HCT116 (cell line): Measurements from ENCODE around the gene TTC12. TPM values are rescaled to one million over a fixed set of nuclear protein-coding genes. Genes with fewer than 3 reads are reported as not detected.

ENCODE experiments used
- ATAC-seq: fragments of 200-7000 bp; cut with Tn5 transposase; 2 replicates; pipeline ENCODE4 v1.9.1; 2020; ENCODE audit warnings: mild to moderate bottlenecking, moderate library complexity
- BruUV-seq: library from RNA; stranded (reverse); fragments of 400-500 nt; replicated peaks from 2 replicates; lab custom pipeline; 2021; lab: Mats Ljungman, UMichigan
- CTCF ChIA-PET: fragments of 300-600 bp; sonication (Branson Sonifier 250); formaldehyde crosslinking; loops from one replicate; lab custom pipeline; 2021; ENCODE audit warnings: antibody characterized with exemption; lab: Charles Lee
- POLR2A ChIA-PET: fragments of 300-600, 350-600 bp; sonication (Branson Sonifier 250); formaldehyde crosslinking; loops from one replicate; lab custom pipeline; 2021; ENCODE audit warnings: antibody characterized with exemption; lab: Charles Lee
- RAD21 ChIA-PET, 2 experiments: fragments of 300-600 bp; sonication (Branson Sonifier 250); formaldehyde crosslinking; loops; one replicate each; lab custom pipeline; 2023; ENCODE audit warnings: low total read pairs in 2 of 2; ENCODE audit not compliant: uncharacterized antibody in 2 of 2, unreplicated experiment in 2 of 2, low non-redundant PET in 1 of 2; lab: Charles Lee
- DNase-seq: peaks from one replicate; pipeline ENCODE4 v3.0.0-alpha.2; 2010; ENCODE audit warnings: low read depth, low spot score
- H2AFZ ChIP-seq: fragments of 200-600 bp; shearing (Covaris generic), sonication (generic); 2 replicates; pipeline ENCODE4 v1.6.1; 2017; ENCODE audit warnings: low read depth, mixed run types, mixed read lengths, antibody characterized with exemption, low read length; ENCODE audit not compliant: poor library complexity, severe bottlenecking
- H3K27ac ChIP-seq: 2 replicates; pipeline ENCODE4 v1.5.1; 2012; ENCODE audit warnings: low read depth, low read length
- H3K27me3 ChIP-seq: fragments of 200-600 bp; sonication (generic); 2 replicates; pipeline ENCODE4 v1.6.1; 2016; ENCODE audit warnings: mixed run types, low read length, mixed read lengths; ENCODE audit not compliant: insufficient read depth
- H3K36me3 ChIP-seq, 2 experiments: fragments of 200-500 bp in 1 of 2; fragments of 200-600 bp in 1 of 2; sonication (Bioruptor generic) in 1 of 2; sonication (generic) in 1 of 2; 2 replicates each; pipeline versions ENCODE4 v1.5.1 to v1.6.1; 2014 to 2016; ENCODE audit warnings: low read length in 2 of 2, inconsistent platforms in 1 of 2, mixed read lengths in 1 of 2, mixed run types in 1 of 2; ENCODE audit not compliant: insufficient read depth in 2 of 2, control insufficient read depth in 1 of 2
- H3K4me1 ChIP-seq, 2 experiments: fragments of 200-600 bp in 1 of 2; sonication (generic) in 1 of 2; 2 replicates each; pipeline versions ENCODE4 v1.5.1 to v1.6.1; 2012 to 2017; ENCODE audit warnings: low read length in 2 of 2, inconsistent platforms in 1 of 2, mild to moderate bottlenecking in 1 of 2, mixed read lengths in 1 of 2, mixed run types in 1 of 2, moderate library complexity in 1 of 2; ENCODE audit not compliant: insufficient read depth in 2 of 2, control insufficient read depth in 1 of 2
- H3K4me2 ChIP-seq: fragments of 200-600 bp; sonication (generic); 2 replicates; pipeline ENCODE4 v1.6.1; 2017; ENCODE audit warnings: mixed run types, low read length, mixed read lengths
- H3K4me3 ChIP-seq, 2 experiments: fragments of 200-600 bp in 1 of 2; sonication (generic) in 1 of 2; replicated peaks in 1 of 2; 2 replicates each; pipeline ENCODE4 v1.5.1; 2011 to 2016; ENCODE audit warnings: low read length in 2 of 2, control low read depth in 1 of 2, low read depth in 1 of 2, mild to moderate bottlenecking in 1 of 2, mixed read lengths in 1 of 2, mixed run types in 1 of 2
- H3K79me2 ChIP-seq: fragments of 200-600 bp; sonication (generic); 2 replicates; pipeline ENCODE4 v1.6.1; 2017; ENCODE audit warnings: mild to moderate bottlenecking, mixed run types, low read length, moderate library complexity, mixed read lengths; ENCODE audit not compliant: insufficient read depth
- H3K9ac ChIP-seq: fragments of 200-600 bp; sonication (generic); 2 replicates; pipeline ENCODE4 v1.6.1; 2016; ENCODE audit warnings: low read length, mixed read lengths
- H3K9me2 ChIP-seq: fragments of 200-600 bp; sonication (generic), shearing (Covaris generic); 2 replicates; pipeline ENCODE4 v1.6.1; 2017; ENCODE audit warnings: mixed run types, mild to moderate bottlenecking, moderate library complexity; ENCODE audit not compliant: insufficient read depth
- H3K9me3 ChIP-seq, 2 experiments: fragments of 200-500 bp in 1 of 2; fragments of 200-600 bp in 1 of 2; sonication (Bioruptor generic) in 1 of 2; sonication (generic) in 1 of 2; 2 replicates each; pipeline ENCODE4 v1.6.1; 2014 to 2017; ENCODE audit warnings: low read length in 2 of 2, mixed read lengths in 2 of 2, inconsistent platforms in 1 of 2, low read depth in 1 of 2, mild to moderate bottlenecking in 1 of 2, mixed run types in 1 of 2, moderate library complexity in 1 of 2; ENCODE audit not compliant: control insufficient read depth in 1 of 2, insufficient read depth in 1 of 2
- H4K20me1 ChIP-seq: fragments of 200-600 bp; sonication (generic), shearing (Covaris generic); 2 replicates; pipeline ENCODE4 v1.6.1; 2017; ENCODE audit warnings: mixed run types, mild to moderate bottlenecking, moderate library complexity; ENCODE audit not compliant: insufficient read depth
- ATF3 ChIP-seq: IDR thresholded peaks from 2 replicates; pipeline ENCODE4 v1.6.1; 2012
- CEBPB ChIP-seq: IDR thresholded peaks from 2 replicates; pipeline ENCODE4 v1.6.1; 2012; ENCODE audit warnings: low read depth
- CTCF ChIP-seq, 3 experiments: fragments of 200-600 bp in 1 of 3; sonication (generic) in 1 of 3; IDR thresholded peaks in 2 of 3; conservative IDR thresholded peaks in 1 of 3; 2 replicates each; pipeline ENCODE4 v1.5.1; 2012 to 2017; ENCODE audit warnings: low read depth in 2 of 3, low read length in 2 of 3, antibody characterized with exemption in 1 of 3, borderline replicate concordance in 1 of 3, control low read depth in 1 of 3, mild to moderate bottlenecking in 1 of 3, mixed read lengths in 1 of 3, mixed run types in 1 of 3, moderate library complexity in 1 of 3; ENCODE audit not compliant: insufficient read depth in 1 of 3
- EGR1 ChIP-seq: IDR thresholded peaks from 2 replicates; pipeline ENCODE4 v1.6.1; 2012; ENCODE audit warnings: low read depth
- EZH2phosphoT487 ChIP-seq: fragments of 200-600 bp; IDR thresholded peaks from 2 replicates; pipeline ENCODE4 v1.6.1; 2018; ENCODE audit warnings: antibody characterized with exemption, borderline replicate concordance
- JUND ChIP-seq: IDR thresholded peaks from 2 replicates; pipeline ENCODE4 v1.6.1; 2012
- POLR2A ChIP-seq: IDR thresholded peaks from 2 replicates; pipeline ENCODE4 v1.7.0; 2011; ENCODE audit warnings: borderline replicate concordance; ENCODE audit not compliant: insufficient read depth, insufficient read length; ENCODE audit errors: extremely low read depth
- POLR2AphosphoS5 ChIP-seq: IDR thresholded peaks from 2 replicates; pipeline ENCODE4 v1.6.1; 2011; ENCODE audit warnings: mild to moderate bottlenecking, low read depth, low read length, moderate library complexity
- RAD21 ChIP-seq: IDR thresholded peaks from 2 replicates; pipeline ENCODE4 v1.6.1; 2012; ENCODE audit warnings: low read depth, mild to moderate bottlenecking
- SP1 ChIP-seq: IDR thresholded peaks from 2 replicates; pipeline ENCODE4 v1.6.1; 2012; ENCODE audit warnings: low read depth
- TCF7L2 ChIP-seq: IDR thresholded peaks from 2 replicates; pipeline ENCODE4 v1.7.0; 2011; ENCODE audit warnings: borderline replicate concordance, inconsistent platforms; ENCODE audit not compliant: insufficient read depth, insufficient read length; ENCODE audit errors: extremely low read depth
- YY1 ChIP-seq: IDR thresholded peaks from 2 replicates; pipeline ENCODE4 v1.6.1; 2011; ENCODE audit warnings: low read length, low read depth, moderate library complexity, mild to moderate bottlenecking; ENCODE audit not compliant: insufficient replicate concordance; ENCODE audit errors: extremely low read depth
- ZBTB33 ChIP-seq: IDR thresholded peaks from 2 replicates; pipeline ENCODE4 v1.6.1; 2011; ENCODE audit warnings: mild to moderate bottlenecking, low read length, moderate library complexity; ENCODE audit not compliant: insufficient replicate concordance; ENCODE audit errors: extremely low read depth
- ZFX ChIP-seq: fragments of 450-650 bp; IDR thresholded peaks from 2 replicates; pipeline ENCODE4 v1.6.1; 2017
- ZNF274 ChIP-seq: fragments of 200-500 bp; sonication (Bioruptor generic); IDR thresholded peaks from 2 replicates; pipeline ENCODE4 v1.6.1; 2014; ENCODE audit warnings: mild to moderate bottlenecking, low read depth, low read length, inconsistent platforms
- intact Hi-C: fragments of 100-400 bp; cut with micrococcal nuclease; formaldehyde crosslinking; loops from 2 replicates; pipeline ENCODE4 v1.10.0; 2022
- total RNA-seq: library from RNA; stranded (reverse); gene quantifications from one replicate; pipeline ENCODE4 v1.2.1, GENCODE V29; 2021; ENCODE audit not compliant: unreplicated experiment
- TF ChIP-seq, protein P1 (sequence below): IDR thresholded peaks from 2 replicates; pipeline ENCODE4 v1.6.1; 2012; ENCODE audit warnings: low read depth
- TF ChIP-seq, protein P2 (sequence below): IDR thresholded peaks from 2 replicates; pipeline ENCODE4 v1.6.1; 2012

The TTC12 gene
- total RNA-seq, 1 experiment from 2014 or later, result 12.6 TPM

GRCh38 chr11:113267493-113267892, 46.9 kb upstream of the TTC12 start:
- Histone ChIP-seq H3K4me1 (no peaks in the 10 kb centered on the region), H3K4me2 (no peak overlapping the region), H3K36me3 (no peaks in the 10 kb centered on the region), H3K9me3 (no peaks in the 10 kb centered on the region), H3K79me2 (no peaks in the 10 kb centered on the region), H3K4me3 (no peak overlapping the region), H3K27ac (no peak overlapping the region), H3K9me2 (no peaks in the 10 kb centered on the region), H2AFZ (no peak overlapping the region)
- DNase-seq (no peak), ATAC-seq (no peak)
- intact Hi-C loops, result no loop called here
- no TSS peak for BruUV-seq
- RAD21 ChIA-PET, result no interaction called here
- TF ChIP-seq CTCF (IDR thresholded peaks at IDR 0.05 in 2 of 3, conservative IDR thresholded peaks at IDR 0.05 in 1 of 3; ENCODE audit: borderline replicate concordance in 1 of 3, insufficient read depth in 1 of 3, low read depth in 2 of 3, low read length in 2 of 3), result no peak
- no peak for TF ChIP-seq TCF7L2
- no peak for TF ChIP-seq ZBTB33
- TF ChIP-seq RAD21, result no peak
- no peak for TF ChIP-seq POLR2AphosphoS5
- TF ChIP-seq ATF3, result no peak
- no peak for TF ChIP-seq ZNF274
- TF ChIP-seq JUND, result no peak
- TF ChIP-seq CEBPB, result no peak
- no peak for TF ChIP-seq YY1
- TF ChIP-seq EGR1, result no peak
- no peak for TF ChIP-seq SP1
- TF ChIP-seq, protein P1, sequence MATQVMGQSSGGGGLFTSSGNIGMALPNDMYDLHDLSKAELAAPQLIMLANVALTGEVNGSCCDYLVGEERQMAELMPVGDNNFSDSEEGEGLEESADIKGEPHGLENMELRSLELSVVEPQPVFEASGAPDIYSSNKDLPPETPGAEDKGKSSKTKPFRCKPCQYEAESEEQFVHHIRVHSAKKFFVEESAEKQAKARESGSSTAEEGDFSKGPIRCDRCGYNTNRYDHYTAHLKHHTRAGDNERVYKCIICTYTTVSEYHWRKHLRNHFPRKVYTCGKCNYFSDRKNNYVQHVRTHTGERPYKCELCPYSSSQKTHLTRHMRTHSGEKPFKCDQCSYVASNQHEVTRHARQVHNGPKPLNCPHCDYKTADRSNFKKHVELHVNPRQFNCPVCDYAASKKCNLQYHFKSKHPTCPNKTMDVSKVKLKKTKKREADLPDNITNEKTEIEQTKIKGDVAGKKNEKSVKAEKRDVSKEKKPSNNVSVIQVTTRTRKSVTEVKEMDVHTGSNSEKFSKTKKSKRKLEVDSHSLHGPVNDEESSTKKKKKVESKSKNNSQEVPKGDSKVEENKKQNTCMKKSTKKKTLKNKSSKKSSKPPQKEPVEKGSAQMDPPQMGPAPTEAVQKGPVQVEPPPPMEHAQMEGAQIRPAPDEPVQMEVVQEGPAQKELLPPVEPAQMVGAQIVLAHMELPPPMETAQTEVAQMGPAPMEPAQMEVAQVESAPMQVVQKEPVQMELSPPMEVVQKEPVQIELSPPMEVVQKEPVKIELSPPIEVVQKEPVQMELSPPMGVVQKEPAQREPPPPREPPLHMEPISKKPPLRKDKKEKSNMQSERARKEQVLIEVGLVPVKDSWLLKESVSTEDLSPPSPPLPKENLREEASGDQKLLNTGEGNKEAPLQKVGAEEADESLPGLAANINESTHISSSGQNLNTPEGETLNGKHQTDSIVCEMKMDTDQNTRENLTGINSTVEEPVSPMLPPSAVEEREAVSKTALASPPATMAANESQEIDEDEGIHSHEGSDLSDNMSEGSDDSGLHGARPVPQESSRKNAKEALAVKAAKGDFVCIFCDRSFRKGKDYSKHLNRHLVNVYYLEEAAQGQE, result no peak
- no peak for TF ChIP-seq ZFX
- TF ChIP-seq, protein P2, sequence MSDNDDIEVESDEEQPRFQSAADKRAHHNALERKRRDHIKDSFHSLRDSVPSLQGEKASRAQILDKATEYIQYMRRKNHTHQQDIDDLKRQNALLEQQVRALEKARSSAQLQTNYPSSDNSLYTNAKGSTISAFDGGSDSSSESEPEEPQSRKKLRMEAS, result no peak
- no peak for TF ChIP-seq POLR2A
- no peak for TF ChIP-seq EZH2phosphoT487
- TF ChIP-seq, all 23 proteins: peak for 0
- no peaks in the 10 kb centered on the region for H4K20me1 ChIP-seq
- H3K27me3 ChIP-seq, result peaks cover 37% of the 10 kb centered on the region; the same call in 1 of the 2 replicates
- POLR2A ChIA-PET, result no interaction called here
- CTCF ChIA-PET, result no interaction called here
- H3K9ac ChIP-seq, result no peak overlapping the region
